DMS79 treated with DMSO at 0.1 percent for 48 hours (cell line): ENCODE results near the gene SYT2.
"Not testable (repeated sequence)": the region's sequence is repeated elsewhere in the genome, so short reads cannot be mapped to it uniquely, and the experiment has no call there.

Experiments
- DNase-seq: peaks from one replicate; lab custom pipeline; 2025; lab: John Stamatoyannopoulos, UW

SYT2 gene

GRCh38 chr1:202571719-202572339, 138.4 kb downstream of the SYT2 start:
- DNase-seq = no peak

- no peak for DNase-seq
These were observed 140.6 kb downstream of the SYT2 start for GRCh38 chr1:202569393-202570322.

- no peak for DNase-seq
These were observed 141.4 kb downstream of the SYT2 start for GRCh38 chr1:202568826-202569225.

GRCh38 chr1:202568410-202568809, 141.8 kb downstream of the SYT2 start:
- no peak for DNase-seq

- DNase-seq = no peak
These were observed 142.5 kb downstream of the SYT2 start for GRCh38 chr1:202567738-202568137.

- DNase-seq = no peak
These were observed 144.2 kb downstream of the SYT2 start for GRCh38 chr1:202565890-202566602.

- DNase-seq = no peak
These were observed 145.2 kb downstream of the SYT2 start for GRCh38 chr1:202564958-202565495.

- DNase-seq = no peak
These were observed 146.4 kb downstream of the SYT2 start for GRCh38 chr1:202563818-202564217.

- no peak for DNase-seq
These were observed 147.7 kb downstream of the SYT2 start for GRCh38 chr1:202562444-202563060.

GRCh38 chr1:202561726-202562443, 148.4 kb downstream of the SYT2 start:
- no peak for DNase-seq

- no peak for DNase-seq
These were observed 149.0 kb downstream of the SYT2 start for GRCh38 chr1:202561240-202561639.

GRCh38 chr1:202557662-202558061, 152.6 kb downstream of the SYT2 start:
- not testable (repeated sequence) for DNase-seq

- DNase-seq = not testable (repeated sequence)
These were observed 154.2 kb downstream of the SYT2 start for GRCh38 chr1:202556037-202556436.

- not testable (repeated sequence) for DNase-seq
These were observed 155.6 kb downstream of the SYT2 start for GRCh38 chr1:202554619-202555018.

- DNase-seq = no peak
These were observed 156.7 kb downstream of the SYT2 start for GRCh38 chr1:202553560-202554038.

- DNase-seq = not testable (repeated sequence)
These were observed 157.2 kb downstream of the SYT2 start for GRCh38 chr1:202553078-202553477.

- not testable (repeated sequence) for DNase-seq
These were observed 157.6 kb downstream of the SYT2 start for GRCh38 chr1:202552615-202553014.

- peak; percentile 82 for DNase-seq
These were observed 158.6 kb downstream of the SYT2 start for GRCh38 chr1:202551683-202552082.

- not testable (repeated sequence) for DNase-seq
These were observed 160.2 kb downstream of the SYT2 start for GRCh38 chr1:202550088-202550487.

- DNase-seq = no peak
These were observed 163.0 kb downstream of the SYT2 start for GRCh38 chr1:202547215-202547614.

- DNase-seq = not testable (repeated sequence)
These were observed 163.5 kb downstream of the SYT2 start for GRCh38 chr1:202546796-202547195.
